ENCODE data around the gene NUP50. TPM values are rescaled to one million over a fixed set of nuclear protein-coding genes. Genes with fewer than 3 reads are reported as not detected.
A peak's percentile ranks its signal among the peaks of the same experiment; 100 is the strongest.
"Not testable (repeated sequence)": the region's sequence is repeated elsewhere in the genome, so short reads cannot be mapped to it uniquely, and the experiment has no call there.

The NUP50 gene
- total RNA-seq, 6 donors from 2014 or later: 57.9 to 115 (median 66.7) TPM

GRCh38 chr22:45190202-45190872 is 26.6 kb downstream of the NUP50 start:
- DNase-seq: peak in 1 of 2 donors; percentile 8
- no peak for ATAC-seq (ENCODE audit: low FRiP score in 2 of 2)
- H3K27ac ChIP-seq: no peak overlapping the region
- WGBS, 2 donors: 65 to 80% methylated on average over 4 of the region's 4 CpGs
- TF ChIP-seq EP300 (IDR thresholded peaks at IDR 0.05) (no peak), CTCF (IDR thresholded peaks at IDR 0.05) (no peak), POLR2AphosphoS5 (IDR thresholded peaks at IDR 0.05) (no peak), POLR2A (IDR thresholded peaks at IDR 0.05) (no peak)
- H3K4me3 ChIP-seq: no peak overlapping the region
- no peaks in the 10 kb centered on the region for H3K27me3 ChIP-seq
- H3K36me3 ChIP-seq: peaks cover under 1 to 17% (median 11%) of the 10 kb centered on the region in 4 donors
- H3K9me3 ChIP-seq: no peaks in the 10 kb centered on the region
- H3K4me1 ChIP-seq: peaks cover 0 to 13% (median 0%) of the 10 kb centered on the region in 4 donors

GRCh38 chr22:45191746-45192145 is 28.0 kb downstream of the NUP50 start:
- H3K9me3 ChIP-seq; H3K27ac ChIP-seq; ATAC-seq (ENCODE audit: low FRiP score in 2 of 2); H3K4me3 ChIP-seq; H3K27me3 ChIP-seq: not testable (repeated sequence)
- Histone ChIP-seq H3K4me1 (peaks cover 0 to 13% (median 0%) of the 10 kb centered on the region in 4 donors), H3K36me3 (peaks cover 1 to 19% (median 15%) of the 10 kb centered on the region in 4 donors)
- peak in 1 of 2 donors; percentile 2 for DNase-seq
- WGBS, 2 donors: 83 to 88% methylated on average over 9 of the region's 9 CpGs

GRCh38 chr22:45192701-45193187 is 29.0 kb downstream of the NUP50 start:
- WGBS, 2 donors: 46 to 65% methylated on average over 13 of the region's 13 CpGs
- no peak for TF ChIP-seq POLR2AphosphoS5 (IDR thresholded peaks at IDR 0.05)
- TF ChIP-seq POLR2A (IDR thresholded peaks at IDR 0.05): no peak
- TF ChIP-seq CTCF (IDR thresholded peaks at IDR 0.05): no peak
- H3K36me3 ChIP-seq: peaks cover 5 to 29% (median 25%) of the 10 kb centered on the region in 4 donors
- peak in 1 of 2 donors; percentile 8 for DNase-seq
- H3K4me1 ChIP-seq: peaks cover 0 to 13% (median 0%) of the 10 kb centered on the region in 4 donors
- no peaks in the 10 kb centered on the region for H3K9me3 ChIP-seq
- H3K4me3 ChIP-seq: no peak overlapping the region
- no peak for ATAC-seq (ENCODE audit: low FRiP score in 2 of 2)
- H3K27ac ChIP-seq: no peak overlapping the region
- no peaks in the 10 kb centered on the region for H3K27me3 ChIP-seq

- no peak overlapping the region for H3K4me3 ChIP-seq
- H3K4me1 ChIP-seq: no peaks in the 10 kb centered on the region
- DNase-seq: no peak
- WGBS, 2 donors: 93% methylated on average over 13 to 17 of the region's 17 CpGs
- no peaks in the 10 kb centered on the region for H3K27me3 ChIP-seq
- no peak for ATAC-seq (ENCODE audit: low FRiP score in 2 of 2)
- H3K9me3 ChIP-seq: no peaks in the 10 kb centered on the region
- TF ChIP-seq POLR2A (IDR thresholded peaks at IDR 0.05) (no peak), EP300 (IDR thresholded peaks at IDR 0.05) (no peak), CTCF (IDR thresholded peaks at IDR 0.05) (no peak), POLR2AphosphoS5 (IDR thresholded peaks at IDR 0.05) (no peak)
- no peak overlapping the region for H3K27ac ChIP-seq
- H3K36me3 ChIP-seq: peaks cover 10 to 48% (median 41%) of the 10 kb centered on the region in 4 donors
Observed at GRCh38 chr22:45194686-45195085, 31.0 kb downstream of the NUP50 start.

GRCh38 chr22:45195616-45196015 is 31.9 kb downstream of the NUP50 start:
- Histone ChIP-seq H3K27ac (no peak overlapping the region), H3K4me1 (no peaks in the 10 kb centered on the region), H3K36me3 (peaks cover 10 to 56% (median 47%) of the 10 kb centered on the region in 4 donors), H3K27me3 (no peaks in the 10 kb centered on the region), H3K9me3 (no peaks in the 10 kb centered on the region), H3K4me3 (no peak overlapping the region)
- ATAC-seq (ENCODE audit: low FRiP score in 2 of 2) (no peak), DNase-seq (no peak)
- WGBS, 2 donors: 84 to 92% methylated on average over 4 to 7 of the region's 7 CpGs
- TF ChIP-seq POLR2AphosphoS5 (IDR thresholded peaks at IDR 0.05) (no peak), POLR2A (IDR thresholded peaks at IDR 0.05) (no peak), CTCF (IDR thresholded peaks at IDR 0.05) (no peak), EP300 (IDR thresholded peaks at IDR 0.05) (no peak)
